GM21717 (cell line): ENCODE measurements around the gene ASAP2.

Source experiments
- ATAC-seq: cut with Tn5 transposase; IDR thresholded peaks from one replicate; pipeline ENCODE4 v1.9.1; 2021; ENCODE audit warnings: mild to moderate bottlenecking, moderate library complexity; ENCODE audit not compliant: unreplicated experiment

Gene ASAP2

GRCh38 chr2:9337901-9338300 lies 131.3 kb downstream of the ASAP2 start:
- ATAC-seq = no peak

- no peak for ATAC-seq
Observed at GRCh38 chr2:9341337-9341887, 134.8 kb downstream of the ASAP2 start.

DNA sequence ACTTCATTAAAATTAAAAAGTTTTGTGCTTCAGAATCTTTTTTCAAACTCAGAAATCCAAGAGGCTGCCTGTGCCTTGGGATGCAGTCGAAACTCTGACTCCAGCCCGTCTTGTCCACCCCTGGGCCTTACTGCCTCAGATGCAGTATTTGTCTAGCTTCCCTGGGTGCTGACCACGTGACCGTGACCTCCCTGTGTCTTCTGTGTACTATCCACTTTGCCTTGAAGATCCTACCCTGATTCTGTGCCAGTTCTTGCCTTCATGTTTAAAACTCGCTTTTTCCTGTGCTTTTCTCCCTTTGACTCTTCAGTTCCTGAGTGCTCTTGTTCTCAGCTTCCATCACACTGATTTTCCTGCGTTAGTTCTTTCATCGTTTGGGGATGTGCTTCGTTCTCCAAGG lies 136.0 kb downstream of the ASAP2 start:
- no peak for ATAC-seq

GRCh38 chr2:9343524-9343923 lies 136.9 kb downstream of the ASAP2 start:
- no peak for ATAC-seq

- no peak for ATAC-seq
Observed at GRCh38 chr2:9344434-9344833, 137.8 kb downstream of the ASAP2 start.

DNA sequence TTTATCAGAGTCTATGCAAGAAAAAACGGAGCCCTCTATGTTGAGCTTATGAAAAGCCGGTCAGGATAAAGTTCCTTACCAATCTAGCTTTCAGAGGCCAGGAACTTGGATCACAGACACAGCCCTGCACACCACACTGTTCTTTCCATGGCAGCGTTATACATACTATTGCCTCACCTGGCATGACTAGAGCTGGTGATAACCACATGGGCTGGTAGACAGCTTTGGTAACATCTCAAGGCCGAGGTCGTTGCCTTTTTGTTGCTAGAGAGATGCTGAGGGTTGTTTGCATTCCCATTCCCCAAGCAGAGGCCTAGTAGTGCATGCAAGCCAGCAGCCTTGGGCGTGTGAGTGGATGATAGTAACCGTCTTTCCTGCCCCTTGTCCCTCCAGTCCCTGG lies 138.7 kb downstream of the ASAP2 start:
- ATAC-seq = no peak

DNA sequence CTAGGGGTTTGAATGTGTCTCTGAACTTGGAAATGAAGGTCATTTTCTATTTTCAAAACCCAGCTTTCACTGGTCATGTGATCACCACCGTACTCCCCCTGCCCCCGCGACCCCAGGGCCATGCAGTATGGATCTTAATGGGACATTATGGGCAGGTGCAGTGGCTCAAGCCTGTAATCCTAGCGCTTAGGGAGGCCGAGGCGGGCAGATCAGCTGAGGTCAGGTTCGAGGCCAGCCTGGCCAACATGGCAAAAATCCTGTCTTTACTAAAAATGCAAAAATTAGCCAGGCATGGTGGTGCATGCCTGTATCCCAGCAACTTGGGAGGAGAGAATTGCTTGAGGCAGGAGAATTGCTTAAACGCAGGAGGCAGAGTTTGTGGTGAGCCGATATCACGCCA lies 139.4 kb downstream of the ASAP2 start:
- ATAC-seq = no peak

DNA sequence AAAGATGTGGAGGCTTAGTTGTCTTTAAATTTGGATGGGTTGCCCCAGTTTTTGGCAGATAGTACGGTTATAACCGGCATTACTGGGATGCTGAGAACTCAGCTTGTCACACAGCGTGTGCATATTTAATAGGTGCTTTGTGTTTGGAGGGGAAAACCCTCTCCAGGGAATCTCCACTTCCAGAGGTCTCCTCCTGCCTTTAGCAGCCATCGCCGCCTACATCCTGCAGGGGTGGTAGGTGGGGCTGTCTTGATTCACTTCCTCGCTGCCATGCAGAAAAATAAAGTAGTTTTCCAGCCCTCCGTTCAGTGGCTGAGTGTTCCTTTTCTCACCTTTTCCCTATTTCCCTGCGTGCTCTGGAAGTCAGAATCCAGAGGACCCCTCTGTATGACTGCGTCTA lies 140.3 kb downstream of the ASAP2 start:
- no peak for ATAC-seq

GRCh38 chr2:9347411-9347881 lies 140.8 kb downstream of the ASAP2 start:
- no peak for ATAC-seq

- ATAC-seq = no peak
Observed at GRCh38 chr2:9354318-9354717, 147.7 kb downstream of the ASAP2 start.

DNA sequence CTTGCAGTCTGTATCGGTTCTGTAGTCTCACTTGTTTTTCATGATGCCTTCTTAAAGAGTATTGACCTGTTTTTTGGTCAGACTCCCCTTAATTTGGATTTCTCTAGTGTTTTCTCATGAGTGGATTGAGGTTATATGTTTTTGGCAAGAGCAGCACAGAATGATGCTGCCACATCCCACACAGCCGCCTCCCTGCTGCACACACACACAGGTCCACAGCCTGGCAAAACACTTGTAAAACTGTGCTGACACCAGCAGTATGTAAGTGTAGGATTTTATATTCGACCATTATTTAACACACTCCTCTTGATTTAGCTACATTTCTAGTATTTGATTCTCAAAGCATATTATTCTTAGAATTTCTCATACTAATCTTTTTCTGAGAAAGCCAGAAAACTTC lies 148.7 kb downstream of the ASAP2 start:
- no peak for ATAC-seq

GRCh38 chr2:9355716-9356115 lies 149.1 kb downstream of the ASAP2 start:
- no peak for ATAC-seq

- ATAC-seq = no peak
Observed at GRCh38 chr2:9356261-9356660, 149.6 kb downstream of the ASAP2 start.

DNA sequence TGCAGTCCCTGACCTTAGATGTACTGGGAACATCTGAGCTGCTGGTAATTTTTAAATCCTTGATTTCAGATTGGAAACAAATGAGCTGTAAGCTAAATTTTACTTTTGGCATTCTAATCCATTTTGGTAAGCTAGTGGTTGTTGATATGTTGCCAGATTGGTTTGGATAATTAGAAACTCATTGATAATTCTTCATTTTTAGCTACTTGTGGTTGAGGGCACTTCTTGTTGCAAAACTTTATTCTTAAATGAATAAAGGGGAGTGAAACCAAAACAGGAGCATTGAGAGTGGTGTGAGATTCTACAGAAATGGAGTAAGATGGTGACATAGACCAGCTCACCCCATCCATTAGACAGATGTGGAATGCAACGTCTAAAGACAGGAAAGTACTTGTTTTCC lies 152.2 kb downstream of the ASAP2 start:
- ATAC-seq = no peak

DNA sequence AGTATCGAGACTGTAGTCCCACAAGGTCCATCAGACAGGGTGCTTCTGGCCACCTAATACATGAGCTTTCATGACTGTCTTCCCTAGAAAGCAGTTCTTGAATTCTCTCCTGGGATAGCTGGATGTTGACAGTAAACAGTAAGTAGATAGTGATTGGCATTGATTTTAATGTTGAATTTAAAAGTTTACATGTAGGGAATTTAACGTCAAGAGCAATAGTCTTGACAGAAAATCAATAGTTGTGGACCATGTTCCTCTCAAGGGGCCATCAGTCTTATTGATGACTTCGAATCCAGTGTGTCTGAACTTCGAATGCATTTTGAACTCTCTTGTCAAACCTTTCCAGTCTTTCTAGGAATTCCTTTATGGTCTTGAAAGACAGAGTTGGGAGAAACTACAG lies 152.9 kb downstream of the ASAP2 start:
- no peak for ATAC-seq

DNA sequence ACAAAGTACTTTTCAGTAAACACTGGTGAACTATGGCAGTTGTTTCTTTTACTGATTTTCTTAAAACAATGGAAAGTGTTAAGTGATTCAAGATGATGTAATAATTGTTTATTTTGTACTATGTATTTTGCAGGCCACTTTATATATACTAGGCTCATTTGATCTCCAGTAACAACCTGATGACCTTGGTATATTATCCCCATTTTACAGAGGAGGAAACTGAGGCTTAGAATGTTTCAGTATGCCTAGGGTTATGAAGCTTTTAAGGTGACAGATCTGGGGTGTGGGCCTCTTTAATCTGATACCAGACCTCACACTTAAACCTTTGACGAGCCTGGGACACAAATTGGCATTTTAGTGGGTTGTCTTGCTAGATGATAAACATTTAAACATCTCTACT lies 153.5 kb downstream of the ASAP2 start:
- ATAC-seq = no peak

DNA sequence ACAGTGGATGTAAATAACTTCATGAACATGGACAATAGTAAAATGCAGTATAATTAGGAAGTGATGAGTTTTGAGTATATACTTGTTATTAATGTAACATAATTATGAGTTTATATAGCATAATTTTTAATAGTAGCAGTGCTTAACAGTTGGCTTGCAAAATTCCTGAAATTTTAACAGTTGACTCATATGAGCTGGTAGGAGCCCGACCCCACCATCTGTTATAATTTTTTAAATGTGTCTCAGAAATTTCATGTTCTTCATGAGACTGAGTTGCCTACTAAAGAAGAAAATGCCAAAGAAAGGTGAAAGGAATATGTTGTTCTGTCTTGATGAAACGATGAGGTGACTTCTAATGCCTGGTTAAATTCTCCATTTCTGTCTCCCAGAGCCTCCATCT lies 154.1 kb downstream of the ASAP2 start:
- ATAC-seq = no peak

DNA sequence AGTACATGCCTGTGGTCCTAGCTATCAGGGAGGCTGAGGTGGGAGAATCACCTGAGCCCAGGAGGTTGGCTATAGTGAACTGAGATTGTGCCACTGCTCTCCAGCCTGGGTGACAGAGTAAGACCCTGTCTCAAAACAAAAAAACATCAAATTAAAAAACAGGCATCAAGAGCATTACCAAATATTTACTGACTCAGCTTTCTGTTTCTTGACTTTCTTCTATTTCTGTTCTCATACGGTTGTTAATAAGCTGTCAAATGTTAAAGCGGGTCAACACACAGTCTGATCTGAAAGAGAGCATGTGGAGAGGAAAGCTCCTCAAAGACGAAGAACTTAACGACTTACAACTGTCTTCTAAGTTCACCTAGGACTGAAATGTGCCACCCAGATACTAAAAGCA lies 157.8 kb downstream of the ASAP2 start:
- ATAC-seq = no peak

- no peak for ATAC-seq
Observed at GRCh38 chr2:9364791-9365497, 158.3 kb downstream of the ASAP2 start.

- ATAC-seq = no peak
Observed at GRCh38 chr2:9365498-9366019, 158.9 kb downstream of the ASAP2 start.

- no peak for ATAC-seq
Observed at GRCh38 chr2:9366026-9366425, 159.4 kb downstream of the ASAP2 start.

- ATAC-seq = no peak
Observed at GRCh38 chr2:9370746-9371145, 164.1 kb downstream of the ASAP2 start.

- ATAC-seq = no peak
Observed at GRCh38 chr2:9373047-9373446, 166.4 kb downstream of the ASAP2 start.
